Natural killer cell (primary cell): ENCODE data around the gene EHD4. TPM values are rescaled to one million over a fixed set of nuclear protein-coding genes. Genes with fewer than 3 reads are reported as not detected.
A peak's percentile ranks its signal among the peaks of the same experiment; 100 is the strongest.

Experiments used
- ATAC-seq, 3 donors: fragments of 150-1000 bp in 2 of 3; fragments of 200-7000 bp in 1 of 3; cut with Tn5 transposase; 1 replicate in 1 of 3; 2 replicates in 2 of 3; pipeline ENCODE4 v1.10.0; 2021; ENCODE audit warnings: mild to moderate bottlenecking in 2 of 3, moderate library complexity in 2 of 3
- DNase-seq, 2 donors: peaks; one replicate each; pipeline versions ENCODE4 v3.0.0 to v3.0.0-alpha.2; 2013 to 2021; ENCODE audit warnings: mixed read lengths in 1 of 2
- H3K27ac ChIP-seq: one replicate; pipeline ENCODE4 v1.5.1; 2013; ENCODE audit warnings: mild to moderate bottlenecking, low read length
- H3K27me3 ChIP-seq: one replicate; pipeline ENCODE4 v1.6.1; 2013; ENCODE audit warnings: low read length; ENCODE audit not compliant: control insufficient read depth, insufficient read depth
- H3K36me3 ChIP-seq: one replicate; pipeline ENCODE4 v1.6.1; 2013; ENCODE audit warnings: low read length; ENCODE audit not compliant: control insufficient read depth, insufficient read depth
- H3K4me1 ChIP-seq: one replicate; pipeline ENCODE4 v1.6.1; 2013; ENCODE audit warnings: low read length; ENCODE audit not compliant: control insufficient read depth, insufficient read depth
- H3K4me3 ChIP-seq: one replicate; pipeline ENCODE4 v1.5.1; 2013; ENCODE audit warnings: low read length
- H3K9me3 ChIP-seq: one replicate; pipeline ENCODE4 v1.6.1; 2013; ENCODE audit warnings: low read length; ENCODE audit not compliant: control insufficient read depth, insufficient read depth
- H3K27ac Mint-ChIP-seq, 2 donors: one replicate each; pipeline ENCODE4 v1.8.0; 2022; ENCODE audit warnings: mild to moderate bottlenecking in 2 of 2, mixed read lengths in 2 of 2, moderate library complexity in 1 of 2
- H3K27me3 Mint-ChIP-seq, 2 donors: one replicate each; pipeline ENCODE4 v1.8.0; 2022; ENCODE audit warnings: low read depth in 2 of 2, mixed read lengths in 2 of 2
- H3K36me3 Mint-ChIP-seq: one replicate; pipeline ENCODE4 v1.8.0; 2022; ENCODE audit warnings: mixed read lengths
- H3K4me1 Mint-ChIP-seq, 2 donors: one replicate each; pipeline ENCODE4 v1.8.0; 2022; ENCODE audit warnings: mixed read lengths in 2 of 2
- H3K4me3 Mint-ChIP-seq: one replicate; pipeline ENCODE4 v1.8.0; 2022; ENCODE audit warnings: mild to moderate bottlenecking, moderate library complexity, mixed read lengths
- H3K9me3 Mint-ChIP-seq, 2 donors: one replicate each; pipeline ENCODE4 v1.8.0; 2022; ENCODE audit warnings: mixed read lengths in 2 of 2
- CTCF ChIP-seq: fragments of 200-600 bp; IDR thresholded peaks from one replicate; pipeline ENCODE4 v1.8.0; 2022; ENCODE audit warnings: antibody characterized with exemption
- WGBS: methylation state at CpG from one replicate; pipeline ENCODE4 v1.1.7; 2013; ENCODE audit warnings: missing lambda C conversion rate; ENCODE audit not compliant: insufficient coverage; 5-methylcytosine and 5-hydroxymethylcytosine counted together
- intact Hi-C: fragments of 100-400 bp; cut with micrococcal nuclease; formaldehyde crosslinking; loops from one replicate; pipeline ENCODE4 v1.14.2; 2022
- total RNA-seq, 4 donors: library from RNA; stranded (reverse); fragments of 120-200 nt in 1 of 4; gene quantifications; one replicate each; pipeline versions ENCODE4 v1.2.3 to v1.2.4, GENCODE V29; 2013 to 2022

Gene EHD4
- total RNA-seq, 3 donors from 2014 or later (not counting 1 experiment from before 2014, with no cell fraction given), result 28.4 to 34.6 (median 31.7) TPM

- intact Hi-C loops, result loop anchor here (5.0 kb wide), 4 partner anchors 74 to 434 kb away; partner anchors contain the start of genes JMJD7 and TYRO3
- Histone ChIP-seq H3K4me3 (no peak overlapping the region), H3K36me3 (peaks cover 3% of the 10 kb centered on the region), H3K27ac (no peak overlapping the region), H3K27me3 (no peaks in the 10 kb centered on the region), H3K9me3 (no peaks in the 10 kb centered on the region), H3K4me1 (peaks cover 11% of the 10 kb centered on the region)
- no peaks in the 10 kb centered on the region for H3K36me3 Mint-ChIP-seq
- DNase-seq (no peak), ATAC-seq (no peak)
- no peaks in the 10 kb centered on the region for H3K27me3 Mint-ChIP-seq
- no peak for TF ChIP-seq CTCF
- H3K4me1 Mint-ChIP-seq, result peaks cover 7 to 12% of the 10 kb centered on the region in 2 donors
- H3K4me3 Mint-ChIP-seq, result no peak overlapping the region
- peak overlapping the region; percentile 4 to 5 for H3K27ac Mint-ChIP-seq
- WGBS, result 90% methylated on average over 4 of the region's 5 CpGs
- no peaks in the 10 kb centered on the region for H3K9me3 Mint-ChIP-seq
These were observed 70.9 kb downstream of the EHD4 start for GRCh38 chr15:41901431-41901830.

GRCh38 chr15:41900526-41901380 is 71.6 kb downstream of the EHD4 start:
- Histone ChIP-seq H3K27ac (no peak overlapping the region), H3K4me1 (peaks cover 17% of the 10 kb centered on the region), H3K4me3 (no peak overlapping the region), H3K9me3 (no peaks in the 10 kb centered on the region), H3K27me3 (no peaks in the 10 kb centered on the region), H3K36me3 (peaks cover 3% of the 10 kb centered on the region)
- DNase-seq (no peak), ATAC-seq (no peak)
- H3K27me3 Mint-ChIP-seq, result no peaks in the 10 kb centered on the region
- no peak for TF ChIP-seq CTCF
- no peak overlapping the region for H3K4me3 Mint-ChIP-seq
- H3K27ac Mint-ChIP-seq, result peak overlapping the region in 1 of 2 donors; percentile 35
- H3K36me3 Mint-ChIP-seq, result no peaks in the 10 kb centered on the region
- peaks cover 7 to 18% of the 10 kb centered on the region in 2 donors for H3K4me1 Mint-ChIP-seq
- no peaks in the 10 kb centered on the region for H3K9me3 Mint-ChIP-seq
- intact Hi-C loops, result loop anchor here (5.0 kb wide), 4 partner anchors 73 to 433 kb away; partner anchors contain the start of genes JMJD7 and TYRO3
- 89% methylated on average over 35 of the region's 36 CpGs for WGBS

GRCh38 chr15:41899854-41900442 is 72.4 kb downstream of the EHD4 start:
- H3K27me3 Mint-ChIP-seq, result no peaks in the 10 kb centered on the region
- H3K36me3 ChIP-seq, result peaks cover 3% of the 10 kb centered on the region
- H3K4me3 Mint-ChIP-seq, result no peak overlapping the region
- no peak for TF ChIP-seq CTCF
- ATAC-seq (no peak), DNase-seq (no peak)
- intact Hi-C loops, result loop anchor here (5.0 kb wide), 4 partner anchors 73 to 433 kb away; partner anchors contain the start of genes JMJD7 and TYRO3
- H3K9me3 ChIP-seq, result no peaks in the 10 kb centered on the region
- peaks cover 15 to 27% of the 10 kb centered on the region in 2 donors for H3K4me1 Mint-ChIP-seq
- H3K9me3 Mint-ChIP-seq, result no peaks in the 10 kb centered on the region
- 85% methylated on average over 6 of the region's 6 CpGs for WGBS
- peaks cover 25% of the 10 kb centered on the region for H3K4me1 ChIP-seq
- no peaks in the 10 kb centered on the region for H3K36me3 Mint-ChIP-seq
- peak overlapping the region in 1 of 2 donors; percentile 35 for H3K27ac Mint-ChIP-seq
- no peak overlapping the region for H3K27ac ChIP-seq
- H3K27me3 ChIP-seq, result no peaks in the 10 kb centered on the region
- H3K4me3 ChIP-seq, result no peak overlapping the region
